WI38 (cell line): ENCODE results near the gene OR5B21.

Source experiments
- H3K4me3 ChIP-seq: 2 replicates; pipeline ENCODE4 v1.5.1; 2011; ENCODE audit warnings: low read depth, mild to moderate bottlenecking, control low read depth, low read length
- TF ChIP-seq, protein P1 (sequence below): IDR thresholded peaks from 2 replicates; pipeline ENCODE4 v1.5.1; 2012; ENCODE audit warnings: low read depth, mild to moderate bottlenecking, control low read depth, low read length

The OR5B21 gene

DNA sequence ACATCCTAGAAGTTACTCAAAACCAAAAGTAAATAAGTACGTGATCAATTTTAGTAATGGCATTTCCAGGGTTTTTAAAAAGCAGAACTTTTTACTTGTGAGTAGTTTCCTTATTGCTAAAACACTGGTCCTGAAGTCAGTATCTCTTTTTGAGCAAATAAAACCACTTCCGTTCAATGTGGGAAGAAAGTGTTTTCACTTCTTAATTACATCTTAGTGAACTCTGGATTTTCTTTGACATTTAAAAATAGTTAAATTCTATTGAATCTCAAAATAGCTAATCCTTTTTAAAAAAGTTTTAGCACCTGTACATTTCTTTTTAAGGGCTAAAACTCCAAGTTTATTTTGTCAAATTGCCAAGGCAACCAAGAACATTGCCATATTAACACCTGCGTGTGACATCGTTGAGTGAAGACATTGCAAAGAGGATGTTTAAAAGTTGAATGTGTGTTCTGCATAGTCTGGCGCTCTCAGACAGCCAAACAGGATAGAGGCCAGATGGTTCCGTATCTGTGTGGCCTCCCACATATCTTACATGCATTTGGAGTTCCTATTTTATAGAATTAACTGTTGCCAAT lies 17.2 kb upstream of the OR5B21 start:
- no peak overlapping the region for H3K4me3 ChIP-seq
- TF ChIP-seq, protein P1, sequence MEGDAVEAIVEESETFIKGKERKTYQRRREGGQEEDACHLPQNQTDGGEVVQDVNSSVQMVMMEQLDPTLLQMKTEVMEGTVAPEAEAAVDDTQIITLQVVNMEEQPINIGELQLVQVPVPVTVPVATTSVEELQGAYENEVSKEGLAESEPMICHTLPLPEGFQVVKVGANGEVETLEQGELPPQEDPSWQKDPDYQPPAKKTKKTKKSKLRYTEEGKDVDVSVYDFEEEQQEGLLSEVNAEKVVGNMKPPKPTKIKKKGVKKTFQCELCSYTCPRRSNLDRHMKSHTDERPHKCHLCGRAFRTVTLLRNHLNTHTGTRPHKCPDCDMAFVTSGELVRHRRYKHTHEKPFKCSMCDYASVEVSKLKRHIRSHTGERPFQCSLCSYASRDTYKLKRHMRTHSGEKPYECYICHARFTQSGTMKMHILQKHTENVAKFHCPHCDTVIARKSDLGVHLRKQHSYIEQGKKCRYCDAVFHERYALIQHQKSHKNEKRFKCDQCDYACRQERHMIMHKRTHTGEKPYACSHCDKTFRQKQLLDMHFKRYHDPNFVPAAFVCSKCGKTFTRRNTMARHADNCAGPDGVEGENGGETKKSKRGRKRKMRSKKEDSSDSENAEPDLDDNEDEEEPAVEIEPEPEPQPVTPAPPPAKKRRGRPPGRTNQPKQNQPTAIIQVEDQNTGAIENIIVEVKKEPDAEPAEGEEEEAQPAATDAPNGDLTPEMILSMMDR: no peak

DNA sequence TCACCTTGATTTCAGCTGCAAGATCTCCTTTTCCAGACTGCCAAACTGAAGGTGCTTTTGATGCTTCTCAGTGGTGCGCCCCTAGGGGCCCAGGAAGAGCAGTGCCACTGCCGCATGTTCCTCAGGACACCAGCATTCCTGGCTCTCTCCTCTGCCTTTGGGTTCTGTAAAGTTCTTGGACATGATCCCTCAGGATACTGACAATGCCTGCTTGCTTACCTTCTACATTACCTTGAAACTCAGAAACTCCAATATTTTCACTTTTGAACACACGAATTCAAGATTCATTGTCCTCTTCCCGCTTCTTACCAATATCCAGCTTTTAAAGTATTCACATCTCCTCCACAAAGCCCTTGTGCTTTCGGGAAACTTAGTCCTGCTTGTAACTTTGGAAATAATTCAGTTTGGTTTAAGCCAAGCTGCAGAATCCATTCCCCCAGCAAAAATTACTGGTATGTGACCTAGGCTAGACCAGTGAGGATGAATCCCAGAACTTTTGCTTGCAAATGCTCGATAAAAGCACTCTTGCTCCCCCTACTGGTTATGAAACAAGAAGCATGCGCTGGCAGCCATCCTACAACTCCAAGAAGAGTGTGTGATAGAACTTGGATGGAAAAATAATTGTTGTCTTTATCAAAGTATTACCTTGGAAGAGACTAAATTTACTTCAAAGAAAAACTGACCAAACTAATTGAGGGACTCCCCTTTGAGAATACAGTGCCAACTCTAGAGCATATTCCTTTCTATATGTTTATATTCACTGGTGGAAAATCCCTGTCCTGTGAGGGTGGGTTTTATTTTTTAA lies 16.5 kb upstream of the OR5B21 start:
- TF ChIP-seq, protein P1: peak; percentile 90
- H3K4me3 ChIP-seq: no peak overlapping the region; the same call in 1 of the 2 replicates

GRCh38 chr11:58513747-58514367 lies 6.0 kb upstream of the OR5B21 start:
- H3K4me3 ChIP-seq: no peak overlapping the region
- TF ChIP-seq, protein P1: peak; percentile 66

DNA sequence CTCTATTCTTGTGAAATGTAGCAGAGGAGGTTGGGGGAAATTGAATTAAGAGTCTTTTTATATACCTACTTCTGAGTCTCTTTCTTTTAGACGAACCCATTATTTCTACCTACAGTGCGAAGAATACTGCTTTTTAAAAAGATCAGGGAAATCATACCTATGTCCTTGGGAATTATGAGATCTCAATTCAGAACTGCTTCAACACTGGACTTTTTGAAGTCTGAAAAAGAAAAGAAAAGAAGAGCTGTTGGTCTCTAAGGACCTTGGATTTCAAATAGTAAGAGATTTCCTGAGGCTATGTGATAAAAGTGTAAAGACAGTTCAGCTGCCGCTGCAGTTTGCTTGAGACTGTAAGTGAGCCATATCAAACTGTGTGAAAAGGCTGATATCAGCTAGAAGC lies 3.7 kb upstream of the OR5B21 start:
- TF ChIP-seq, protein P1: no peak
- no peak overlapping the region for H3K4me3 ChIP-seq

- no peak overlapping the region for H3K4me3 ChIP-seq
- TF ChIP-seq, protein P1: no peak
These were observed 1.8 kb upstream of the OR5B21 start for GRCh38 chr11:58509748-58510147.

DNA sequence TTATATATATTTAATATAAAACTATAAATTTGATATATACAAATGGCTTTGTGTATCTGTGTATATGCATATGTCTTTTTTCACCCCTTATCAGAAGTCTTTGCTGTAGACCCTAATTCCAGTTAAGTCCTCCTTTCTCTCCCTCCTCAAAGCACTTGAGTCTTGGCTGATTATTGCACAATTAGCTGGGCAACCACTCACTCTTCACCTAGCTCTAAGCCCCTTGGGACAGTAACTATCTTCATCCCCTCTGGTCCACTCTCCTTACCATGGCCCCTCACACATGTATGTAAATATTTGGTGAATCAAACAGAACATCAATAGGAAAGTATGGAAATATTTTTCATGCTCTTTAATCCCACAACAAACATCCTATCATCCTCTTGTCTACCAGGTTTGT lies 909 bp upstream of the OR5B21 start:
- TF ChIP-seq, protein P1: no peak

DNA sequence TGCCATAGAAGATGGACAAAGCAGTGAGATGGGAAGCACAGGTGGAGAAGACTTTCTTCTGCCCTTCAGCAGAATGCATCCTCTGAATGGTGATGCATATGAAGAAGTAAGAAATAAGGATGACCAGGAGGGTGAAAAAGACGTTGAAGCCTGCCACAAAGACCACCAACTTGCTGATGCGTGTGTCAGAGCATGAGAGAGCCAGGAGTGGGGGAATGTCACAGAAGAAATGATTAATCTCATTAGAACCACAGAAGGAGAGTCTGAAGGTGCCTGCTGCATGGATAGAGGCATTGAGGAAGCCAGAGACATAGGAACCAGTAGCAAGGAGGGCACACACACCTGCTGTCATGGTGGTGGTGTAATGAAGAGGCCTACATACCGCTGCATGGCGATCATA lies 550 bp downstream of the OR5B21 start:
- TF ChIP-seq, protein P1: no peak
- H3K4me3 ChIP-seq: no peak overlapping the region

More for the DNA sequence above, 909 bp upstream of the OR5B21 start:
- no peak overlapping the region for H3K4me3 ChIP-seq
